ENCODE results near the gene PEX11G.

PEX11G gene

DNA sequence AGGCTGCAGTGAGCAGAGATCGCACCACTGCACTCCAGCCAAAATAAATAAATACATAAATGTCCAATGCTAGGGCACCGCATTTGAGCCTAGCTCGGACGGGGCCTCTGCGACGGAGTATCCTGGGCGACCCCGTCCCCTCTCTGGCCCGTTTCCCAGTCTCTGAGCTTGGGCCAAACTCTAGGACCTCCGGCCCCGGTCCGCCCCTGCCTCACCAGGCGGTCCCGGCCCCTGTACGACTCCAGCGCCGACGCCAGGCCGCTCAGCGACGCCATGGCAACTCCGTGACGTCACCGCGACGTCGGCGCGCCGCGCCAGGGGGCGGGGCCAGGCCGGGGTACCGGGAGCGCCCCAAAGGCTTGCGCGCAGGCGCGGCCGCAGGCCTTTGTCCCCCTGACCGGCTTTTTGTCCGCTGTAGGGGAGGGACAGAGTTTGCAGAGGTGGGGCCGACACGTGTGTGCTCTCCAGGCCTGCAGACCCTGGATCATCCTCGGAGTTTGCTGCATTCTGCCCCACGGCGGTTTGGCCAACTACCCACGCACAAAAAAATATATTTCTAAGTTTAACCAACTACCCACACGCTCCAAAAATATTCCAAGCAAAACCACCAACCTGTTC lies at the start of gene PEX11G:
Gene PEX11G (minus strand): TSS at position 300 of the 618 bp plus-strand sequence. CDS start 25 bp downstream, at position 275.
- no peak for DNase-seq (ENCODE audit: low spot score)

DNA sequence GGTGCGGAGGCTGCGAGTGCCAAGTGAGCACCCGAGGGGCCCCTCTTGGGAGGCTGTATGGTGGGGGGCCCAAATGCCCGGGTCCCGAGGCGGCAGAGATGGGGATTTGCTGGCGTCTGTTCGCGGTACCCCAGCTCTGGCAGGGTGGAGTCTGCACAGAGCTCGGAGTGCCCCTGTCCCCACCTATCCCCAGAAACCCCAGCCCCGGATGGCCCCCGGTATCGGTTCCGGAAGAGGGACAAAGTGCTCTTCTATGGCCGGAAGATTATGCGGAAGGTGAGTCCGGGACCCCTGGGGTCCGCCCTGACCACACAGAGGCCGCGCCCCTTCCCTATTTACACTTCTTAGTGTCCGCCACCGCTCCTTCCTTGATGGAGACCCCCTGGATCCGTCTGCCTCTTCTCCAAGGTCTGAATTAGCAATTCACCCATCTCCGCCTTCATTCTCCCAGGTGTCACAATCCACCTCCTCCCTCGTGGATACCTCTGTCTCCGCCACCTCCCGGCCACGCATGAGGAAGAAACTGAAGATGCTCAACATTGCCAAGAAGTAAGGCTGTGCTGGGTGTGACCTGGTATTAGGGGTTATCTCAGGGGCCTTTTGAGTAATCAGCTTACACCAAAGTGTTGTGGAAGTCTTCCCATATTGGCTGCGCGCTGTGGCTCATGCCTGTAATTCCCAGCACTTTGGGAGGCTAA lies 47.3 kb upstream of the PEX11G start:
- DNase-seq (ENCODE audit: low spot score) = no peak

DNA sequence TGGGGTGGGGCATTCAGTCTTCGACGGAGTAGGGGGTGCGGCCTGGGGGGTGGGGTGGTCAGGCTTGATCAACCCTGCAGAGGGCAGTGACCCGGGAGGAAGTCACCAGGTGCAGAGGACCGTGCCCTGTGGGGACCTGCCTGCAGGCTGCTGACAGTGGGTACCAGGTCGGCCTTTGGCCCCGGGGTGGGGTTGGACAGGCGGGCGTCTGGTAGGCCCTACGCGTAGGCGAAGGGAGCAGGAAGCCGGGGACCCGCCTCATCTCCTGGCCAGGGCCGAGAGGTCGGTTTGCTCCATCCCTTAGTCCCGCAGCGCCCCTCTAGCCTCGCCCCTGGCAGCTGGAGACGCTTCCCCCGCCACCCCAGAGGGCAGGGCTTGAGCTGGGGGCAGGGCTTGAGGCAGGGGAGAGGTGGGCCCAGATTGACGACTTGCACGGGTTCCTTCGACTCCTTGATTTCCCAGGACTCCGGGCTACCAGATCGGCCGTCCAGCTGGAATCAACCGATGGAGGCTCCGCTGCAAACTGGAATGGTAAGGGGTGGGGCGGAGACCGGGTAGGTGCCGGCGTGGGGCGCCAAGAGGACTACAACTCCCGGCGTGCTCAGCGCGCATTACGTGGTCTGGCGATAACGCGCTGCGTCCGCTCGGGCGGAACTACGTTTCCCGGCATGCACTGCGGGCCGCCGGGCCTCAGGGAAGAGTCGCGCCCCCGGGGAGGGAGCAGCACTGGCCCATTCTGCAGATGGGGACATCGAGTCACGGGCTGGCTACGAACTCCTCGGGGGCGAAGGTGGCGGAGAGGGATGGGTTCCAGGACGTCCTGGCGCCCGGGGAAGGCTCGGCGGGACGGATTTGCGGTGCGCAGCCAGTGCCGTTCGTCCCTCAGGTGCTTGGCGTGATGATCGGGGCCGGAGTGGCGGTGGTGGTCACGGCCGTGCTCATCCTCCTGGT lies 46.5 kb upstream of the PEX11G start, which contains the start of gene PNPLA6:
Gene PNPLA6 (plus strand): TSS at position 671 of the 951 bp plus-strand sequence. CDS start 72 bp downstream, at position 743.
- peak; percentile 91 for DNase-seq (ENCODE audit: low spot score)

DNA sequence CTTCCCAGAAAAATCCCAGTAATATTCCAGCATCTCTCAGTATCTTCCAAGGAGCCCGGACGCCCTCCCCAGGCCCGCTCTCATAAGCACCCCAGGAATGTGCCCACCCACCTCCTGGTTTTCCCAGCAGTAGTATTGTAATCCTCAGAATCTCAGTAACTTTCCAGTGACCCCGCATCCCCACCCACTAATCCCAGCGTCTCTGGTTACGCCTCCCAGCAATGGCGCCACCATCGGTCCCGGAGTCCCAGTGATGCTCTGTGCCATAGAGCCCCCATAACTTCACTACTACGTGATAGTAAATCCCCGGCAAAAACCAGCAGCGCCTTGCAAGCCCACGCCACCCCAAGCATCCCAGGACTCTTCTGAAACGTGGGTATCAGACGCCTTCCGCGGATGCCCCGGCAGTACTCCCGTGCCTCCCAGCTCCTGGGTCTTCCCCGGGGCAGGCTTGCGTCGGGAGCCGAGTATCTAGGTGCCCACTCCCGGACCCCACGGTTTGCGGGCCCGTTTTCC lies 45.8 kb upstream of the PEX11G start:
- DNase-seq (ENCODE audit: low spot score) = peak; percentile 94

DNA sequence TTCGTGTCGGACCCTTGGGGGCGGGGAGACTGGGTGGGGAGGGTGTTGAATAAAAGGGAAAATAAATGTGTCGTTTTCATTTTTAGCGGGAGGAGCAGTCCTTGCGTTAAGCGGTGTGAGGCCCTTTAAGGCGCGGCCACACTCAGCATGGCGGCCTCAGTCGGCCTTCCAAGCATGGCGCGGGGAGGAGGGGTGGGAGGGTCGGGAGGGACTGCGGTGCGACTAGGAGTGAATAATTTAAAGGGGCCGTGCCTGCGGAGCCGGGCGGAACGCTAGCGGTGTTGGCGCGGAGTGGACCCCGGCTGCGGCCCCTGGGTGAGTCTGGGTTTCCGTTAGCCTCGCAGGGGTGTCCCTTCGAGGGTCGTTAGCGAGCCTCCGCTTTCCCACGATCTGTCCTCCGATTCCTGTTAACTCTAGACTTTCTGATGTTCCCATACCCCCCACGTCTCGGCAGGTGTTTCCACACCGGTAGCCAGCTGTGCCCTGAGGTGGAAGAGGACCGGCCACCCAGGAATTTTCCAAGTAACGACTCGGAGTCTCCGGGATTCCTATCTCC lies 45.2 kb upstream of the PEX11G start:
- DNase-seq (ENCODE audit: low spot score) = peak; percentile 89

DNA sequence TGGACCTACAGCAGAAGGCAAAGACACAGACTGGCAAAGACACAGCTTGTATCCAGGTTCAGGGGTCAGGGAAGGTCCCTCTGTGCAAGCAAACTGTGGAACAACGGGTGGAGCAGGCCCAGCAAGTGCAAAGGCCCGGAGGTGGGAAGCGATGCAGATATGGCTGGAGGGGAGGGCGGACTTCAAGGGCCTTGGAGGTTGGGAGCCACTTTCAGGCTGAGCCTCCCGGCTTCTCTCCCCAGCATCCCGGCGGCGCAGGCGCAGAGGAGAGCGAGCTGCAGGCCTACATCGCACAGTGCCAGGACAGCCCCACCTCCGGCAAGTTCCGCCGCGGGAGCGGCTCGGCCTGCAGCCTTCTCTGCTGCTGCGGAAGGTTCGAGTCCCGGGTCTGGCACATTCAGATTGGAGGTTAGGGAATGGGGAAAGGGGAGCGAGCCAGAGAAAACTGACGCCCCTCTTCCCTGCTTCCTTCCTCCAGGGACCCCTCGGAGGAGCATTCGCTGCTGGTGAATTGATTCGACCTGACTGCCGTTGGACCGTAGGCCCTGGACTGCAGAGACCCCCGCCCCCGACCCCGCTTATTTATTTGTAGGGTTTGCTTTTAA lies 44.5 kb upstream of the PEX11G start:
- no peak for DNase-seq (ENCODE audit: low spot score)

DNA sequence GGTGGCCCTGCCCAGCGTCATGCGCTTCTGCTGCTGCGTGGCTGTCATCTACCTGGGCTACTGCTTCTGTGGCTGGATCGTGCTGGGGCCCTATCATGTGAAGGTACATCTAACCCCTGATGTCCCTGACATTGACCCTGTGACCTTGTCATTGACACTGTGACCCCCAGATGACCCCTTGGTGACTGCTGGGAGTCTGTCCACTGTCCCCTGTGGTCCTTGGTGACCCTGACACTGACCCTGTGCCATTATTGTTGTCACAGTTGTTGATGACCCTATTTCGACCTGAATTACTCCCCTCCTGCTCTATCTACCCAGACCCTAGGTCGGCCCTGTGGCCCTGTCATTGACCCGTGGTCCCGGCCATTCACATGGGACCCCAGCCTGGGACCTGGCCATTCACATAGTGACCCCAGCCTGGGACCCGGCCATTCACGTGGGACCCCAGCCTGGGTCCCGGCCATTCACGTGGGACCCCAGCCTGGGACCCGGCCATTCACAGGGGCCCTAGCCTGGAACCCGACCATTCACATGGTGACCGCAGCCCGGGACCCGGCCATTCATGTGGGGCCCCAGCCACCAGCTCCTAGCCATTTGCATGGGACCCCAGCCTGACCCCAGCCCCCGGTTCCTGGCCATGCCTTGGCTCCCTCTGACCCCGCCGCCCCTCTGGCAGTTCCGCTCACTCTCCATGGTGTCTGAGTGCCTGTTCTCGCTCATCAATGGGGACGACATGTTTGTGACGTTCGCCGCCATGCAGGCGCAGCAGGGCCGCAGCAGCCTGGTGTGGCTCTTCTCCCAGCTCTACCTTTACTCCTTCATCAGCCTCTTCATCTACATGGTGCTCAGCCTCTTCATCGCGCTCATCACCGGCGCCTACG lies 41.0 kb upstream of the PEX11G start:
- no peak for DNase-seq (ENCODE audit: low spot score)

DNA sequence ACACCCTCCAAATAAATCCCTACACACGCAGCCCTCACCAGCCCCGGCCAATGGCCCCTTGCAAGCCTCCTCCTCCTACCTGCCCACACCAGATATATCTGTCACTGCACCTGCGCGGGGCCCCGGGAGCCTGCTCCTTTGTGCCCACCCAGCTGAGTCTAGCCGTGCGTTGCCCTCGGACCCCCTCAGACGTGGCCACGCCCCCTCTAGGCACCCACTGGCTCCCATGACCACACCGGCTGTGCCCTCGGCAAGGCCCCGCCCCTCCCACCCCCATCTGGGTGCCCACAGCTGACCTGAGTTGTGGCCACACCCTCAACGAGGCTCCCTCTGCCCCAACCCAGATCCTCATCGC lies 40.4 kb upstream of the PEX11G start:
- DNase-seq (ENCODE audit: low spot score) = no peak

DNA sequence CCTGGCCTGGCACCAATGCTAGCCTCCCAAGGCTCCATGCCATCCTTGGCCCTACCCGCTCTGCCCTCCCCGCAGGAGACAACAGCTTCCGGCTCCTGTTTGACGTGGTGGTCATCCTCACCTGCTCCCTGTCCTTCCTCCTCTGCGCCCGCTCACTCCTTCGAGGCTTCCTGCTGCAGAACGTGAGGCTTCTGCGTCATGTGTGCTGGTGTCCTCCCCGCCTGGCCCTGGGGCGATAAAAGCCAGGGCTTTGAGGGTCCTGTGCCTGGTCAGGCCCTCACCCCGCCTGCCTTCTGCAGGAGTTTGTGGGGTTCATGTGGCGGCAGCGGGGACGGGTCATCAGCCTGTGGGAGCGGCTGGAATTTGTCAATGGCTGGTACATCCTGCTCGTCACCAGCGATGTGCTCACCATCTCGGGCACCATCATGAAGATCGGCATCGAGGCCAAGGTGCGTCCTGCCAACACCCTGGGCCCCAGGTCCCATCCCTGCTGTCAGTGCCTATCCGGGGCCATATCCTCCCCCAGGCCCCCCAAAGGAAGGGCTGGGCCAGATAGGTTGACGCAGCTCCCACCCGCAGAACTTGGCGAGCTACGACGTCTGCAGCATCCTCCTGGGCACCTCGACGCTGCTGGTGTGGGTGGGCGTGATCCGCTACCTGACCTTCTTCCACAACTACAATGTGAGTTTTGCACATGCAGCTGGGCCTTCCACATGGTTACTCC lies 39.8 kb upstream of the PEX11G start:
- no peak for DNase-seq (ENCODE audit: low spot score)

DNA sequence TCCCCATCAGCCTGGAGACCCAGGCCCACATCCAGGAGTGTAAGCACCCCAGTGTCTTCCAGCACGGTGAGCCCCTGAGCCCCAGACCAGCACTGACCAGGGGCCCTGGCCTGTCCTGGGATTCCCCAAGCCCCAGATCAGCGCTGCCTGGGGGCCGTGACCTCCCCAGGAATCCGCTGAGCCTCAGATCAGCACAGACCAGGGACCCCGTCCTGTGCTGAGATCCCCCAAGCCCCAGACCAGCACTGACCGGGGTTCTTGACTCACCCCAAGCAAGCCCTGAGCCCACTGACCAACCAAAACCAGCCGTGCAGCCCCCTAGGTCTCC lies 39.3 kb upstream of the PEX11G start:
- no peak for DNase-seq (ENCODE audit: low spot score)

DNA sequence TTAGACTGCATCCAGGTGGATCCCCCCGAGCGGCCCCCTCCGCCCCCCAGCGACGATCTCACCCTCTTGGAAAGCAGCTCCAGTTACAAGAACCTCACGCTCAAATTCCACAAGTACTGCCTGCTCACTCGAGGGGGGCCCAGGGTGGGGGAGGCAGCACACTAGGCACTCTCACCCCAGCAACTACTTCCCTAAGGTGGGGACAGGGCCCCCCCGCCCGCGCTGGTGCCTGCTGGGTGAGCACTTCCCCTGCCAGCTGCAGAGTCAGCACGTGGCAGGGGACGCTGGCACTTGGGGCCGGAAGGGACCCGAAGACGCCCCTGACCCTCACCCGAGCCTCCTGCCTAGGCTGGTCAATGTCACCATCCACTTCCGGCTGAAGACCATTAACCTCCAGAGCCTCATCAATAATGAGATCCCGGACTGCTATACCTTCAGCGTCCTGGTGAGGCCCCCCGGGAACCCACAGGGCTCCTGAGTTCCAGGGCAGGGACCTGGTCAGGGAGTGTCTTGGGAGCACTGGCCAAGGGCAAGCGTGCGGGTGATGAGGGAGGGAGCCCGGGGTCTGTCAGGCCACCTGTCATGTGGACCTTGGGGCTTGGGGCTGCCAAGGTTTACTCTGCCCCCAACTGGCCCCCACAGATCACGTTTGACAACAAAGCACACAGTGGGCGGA lies 38.8 kb upstream of the PEX11G start:
- DNase-seq (ENCODE audit: low spot score) = no peak

DNA sequence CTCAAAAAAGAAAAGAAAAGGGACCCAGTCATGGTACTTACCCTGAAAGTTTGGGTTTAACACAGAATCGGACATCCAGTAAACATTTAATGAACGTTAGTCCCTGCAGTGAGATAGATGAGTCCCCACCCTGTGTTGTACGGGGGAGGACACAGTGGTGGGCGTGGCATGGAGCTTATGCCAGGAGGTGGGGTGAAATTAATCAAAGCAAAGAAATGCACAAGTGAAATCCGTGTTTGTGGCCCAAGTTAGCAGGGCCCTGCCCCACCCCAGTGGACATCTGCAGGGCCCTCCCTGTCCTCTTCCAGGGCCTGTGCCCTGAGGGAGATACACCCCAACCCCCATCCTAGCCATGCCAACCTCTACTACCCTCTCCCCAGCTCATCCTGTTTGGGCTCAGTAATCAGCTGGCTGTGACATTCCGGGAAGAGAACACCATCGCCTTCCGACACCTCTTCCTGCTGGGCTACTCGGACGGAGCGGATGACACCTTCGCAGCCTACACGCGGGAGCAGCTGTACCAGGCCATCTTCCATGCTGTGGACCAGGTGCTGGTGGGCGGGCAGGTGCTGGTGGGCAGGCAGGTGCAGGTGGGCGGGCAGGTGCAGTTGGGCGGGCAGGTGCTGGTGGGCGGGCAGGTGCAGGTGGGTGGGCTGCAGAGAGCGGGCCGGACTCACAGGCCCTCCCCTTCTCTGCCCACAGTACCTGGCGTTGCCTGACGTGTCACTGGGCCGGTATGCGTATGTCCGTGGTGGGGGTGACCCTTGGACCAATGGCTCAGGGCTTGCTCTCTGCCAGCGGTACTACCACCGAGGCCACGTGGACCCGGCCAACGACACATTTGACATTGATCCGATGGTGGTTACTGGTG lies 37.5 kb upstream of the PEX11G start:
- no peak for DNase-seq (ENCODE audit: low spot score)

DNA sequence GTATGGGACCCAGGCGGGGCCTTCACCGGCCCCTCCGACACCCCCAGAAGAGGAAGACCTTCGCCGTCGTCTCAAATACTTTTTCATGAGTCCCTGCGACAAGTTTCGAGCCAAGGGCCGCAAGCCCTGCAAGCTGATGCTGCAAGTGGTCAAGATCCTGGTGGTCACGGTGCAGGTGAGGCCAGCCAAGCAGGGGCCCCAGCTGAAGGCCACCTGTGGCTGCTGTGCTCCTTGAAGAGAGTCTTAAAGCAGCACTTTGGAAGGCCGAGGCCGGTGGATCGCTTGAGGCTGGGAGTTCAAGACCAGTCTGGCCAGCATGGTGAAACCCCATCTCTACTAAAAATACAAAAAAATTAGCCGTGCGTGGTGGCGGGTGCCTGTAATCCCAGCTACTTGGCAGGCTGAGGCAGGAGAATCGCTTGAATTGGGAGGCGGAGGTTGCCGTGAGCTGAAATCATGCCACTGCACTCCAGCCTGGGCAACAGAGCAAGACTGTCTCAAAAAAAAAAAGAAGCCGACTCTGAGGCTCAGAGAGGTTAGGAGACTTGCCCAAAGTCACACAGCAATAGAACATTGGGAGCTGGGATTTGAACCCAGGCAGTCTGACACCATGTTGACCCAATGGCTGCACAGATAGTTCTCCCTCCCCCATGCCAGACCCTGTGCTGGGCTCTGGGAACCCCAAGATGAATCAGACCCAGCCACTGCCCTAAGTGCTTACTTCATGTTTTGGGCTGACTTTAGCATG lies 36.3 kb upstream of the PEX11G start:
- no peak for DNase-seq (ENCODE audit: low spot score)

DNA sequence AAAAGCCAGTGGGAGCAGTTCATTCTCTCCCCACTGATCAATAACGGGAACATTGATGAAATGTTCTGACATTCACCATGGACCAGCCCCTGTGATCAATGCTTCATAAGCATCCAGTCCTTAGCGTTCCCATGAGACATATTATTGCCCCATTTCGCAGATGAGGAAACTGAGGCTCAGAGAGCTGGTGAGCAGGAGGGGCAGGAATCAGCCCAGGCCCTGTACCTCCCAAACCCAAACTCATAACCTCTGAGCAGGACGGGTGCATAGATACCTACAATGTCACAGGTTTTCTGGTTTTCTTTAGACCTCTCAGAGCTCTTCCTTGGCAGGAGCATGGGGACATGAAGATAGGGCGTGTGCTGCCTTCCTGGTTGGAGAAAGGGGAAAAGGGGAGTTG lies 35.7 kb upstream of the PEX11G start:
- DNase-seq (ENCODE audit: low spot score) = no peak

DNA sequence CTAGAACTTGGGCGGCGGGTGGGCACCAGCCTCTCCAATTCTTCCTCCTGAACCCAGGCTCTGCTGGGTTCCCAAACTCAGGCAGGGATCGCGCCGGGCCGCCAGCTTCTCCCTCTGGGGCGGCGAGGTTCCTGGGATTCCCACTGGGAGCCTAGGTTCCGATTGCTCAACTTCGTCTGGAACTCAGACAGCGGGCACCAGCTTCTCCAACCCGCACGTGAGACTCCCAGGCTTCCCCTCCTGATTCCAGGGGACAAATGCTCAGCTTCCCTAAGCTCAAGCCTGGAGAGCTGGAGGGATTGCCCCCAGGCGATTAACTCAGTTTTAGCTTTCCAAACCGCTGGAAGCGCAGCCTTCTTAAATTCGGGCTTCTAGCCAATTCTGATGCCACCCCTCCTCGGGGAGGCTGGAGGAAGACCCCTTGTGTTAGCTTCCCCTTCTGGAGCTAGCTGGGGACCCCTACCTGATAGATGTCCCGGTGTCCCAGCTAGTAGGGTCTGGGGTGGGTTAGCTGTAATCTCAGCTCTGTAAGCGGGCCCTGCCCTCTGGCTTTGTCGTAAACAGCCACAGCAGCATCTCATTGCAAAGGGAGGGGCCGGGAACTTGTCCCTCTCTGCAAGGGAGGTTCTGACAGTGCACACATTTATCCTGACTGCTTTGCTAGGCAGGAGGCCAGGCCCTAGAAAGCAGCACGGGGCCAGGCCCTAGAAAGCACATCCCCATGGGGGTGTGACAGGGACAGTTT lies 34.3 kb upstream of the PEX11G start:
- DNase-seq (ENCODE audit: low spot score) = no peak

DNA sequence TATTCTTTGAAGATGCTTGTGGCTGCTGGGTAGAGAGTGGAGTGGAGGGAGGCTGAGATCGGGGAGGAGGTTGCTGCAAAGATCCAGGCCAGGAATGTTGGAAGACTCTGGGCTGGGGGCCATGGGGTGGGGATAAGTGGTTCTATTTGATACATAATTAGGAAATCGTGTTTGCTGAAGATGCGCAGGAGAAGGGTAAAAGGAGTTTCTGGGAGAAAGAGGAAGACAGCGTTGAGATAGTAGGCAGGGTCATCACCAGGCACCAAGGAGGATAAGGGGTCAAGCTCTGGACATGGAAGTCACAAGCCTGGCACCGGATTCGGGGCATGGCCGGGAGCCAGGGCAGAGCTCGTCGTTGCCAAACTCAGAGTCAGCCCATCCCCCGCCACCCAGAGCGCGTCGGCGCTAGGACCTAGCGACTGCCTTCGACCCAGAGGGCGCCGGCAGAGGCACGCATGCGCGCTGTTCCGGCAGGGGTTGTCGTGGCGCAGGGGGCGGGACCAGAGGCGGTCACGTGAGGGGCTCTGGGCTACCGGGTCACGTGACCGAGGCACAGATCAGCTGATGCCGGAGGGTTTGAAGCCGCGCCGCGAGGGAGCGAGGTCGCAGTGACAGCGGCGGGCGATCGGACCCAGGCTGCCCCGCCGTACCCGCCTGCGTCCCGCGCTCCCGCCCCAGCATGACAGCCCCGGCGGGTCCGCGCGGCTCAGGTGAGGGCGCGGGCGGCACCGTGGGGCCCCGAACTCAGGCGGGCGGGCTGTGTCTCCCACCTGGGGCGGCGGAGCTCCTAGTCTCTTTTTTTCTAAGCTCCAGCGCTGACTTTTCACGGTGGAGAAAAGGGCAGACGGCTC lies 33.5 kb upstream of the PEX11G start, which contains the start of gene MCOLN1:
Gene MCOLN1 (plus strand): TSS at position 553 of the 851 bp plus-strand sequence. CDS start 127 bp downstream, at position 680.
- peak; percentile 100 for DNase-seq (ENCODE audit: low spot score)
